ENCODE measurements around the gene CCDC85C.

- TF ChIP-seq RAD21 (IDR thresholded peaks at IDR 0.05; ENCODE audit: insufficient read depth, low read depth, low read length): no peak
- no peak for TF ChIP-seq MTA3 (IDR thresholded peaks at IDR 0.05; ENCODE audit: borderline replicate concordance, low read length)
- TF ChIP-seq NBN (IDR thresholded peaks at IDR 0.05): no peak
- no peak for TF ChIP-seq EGR1 (IDR thresholded peaks at IDR 0.05; ENCODE audit: borderline replicate concordance in 1 of 2, low read depth in 2 of 2, low read length in 2 of 2)
- no peak for TF ChIP-seq CTCF (IDR thresholded peaks at IDR 0.05 in 2 of 3, conservative IDR thresholded peaks at IDR 0.05 in 1 of 3; ENCODE audit: control insufficient read depth in 2 of 3, extremely low read depth in 1 of 3, insufficient read depth in 1 of 3, low read depth in 3 of 3, low read length in 3 of 3)
- no peak for TF ChIP-seq POLR2A (IDR thresholded peaks at IDR 0.05; ENCODE audit: low read depth, low read length)
- TF ChIP-seq RBBP5 (conservative IDR thresholded peaks at IDR 0.05): no peak
Observed at GRCh38 chr14:99472937-99473336, 131.1 kb downstream of the CCDC85C start.

Measured in GM12878 (cell line).